ENCODE data around the gene UGT1A1.

The UGT1A1 gene

DNA sequence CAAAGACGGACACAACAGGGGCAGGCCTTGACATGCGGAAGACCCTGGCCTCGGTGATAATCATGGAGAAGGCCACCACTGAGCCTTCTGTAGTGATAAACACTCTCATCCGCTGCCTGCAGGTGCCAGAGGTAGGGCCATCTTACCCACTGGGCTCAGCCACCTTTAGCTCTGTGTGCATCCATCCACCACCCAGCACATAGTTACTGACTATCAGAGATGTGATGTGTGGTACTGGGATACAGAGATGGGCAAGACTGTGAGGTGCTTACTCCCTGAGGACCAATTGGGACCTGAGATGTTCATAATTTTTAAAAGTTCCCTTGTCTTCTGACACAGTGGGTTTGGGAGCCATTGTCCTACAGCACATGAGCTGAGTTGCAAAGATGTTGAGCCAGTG, 19.7 kb downstream of the UGT1A1 start:
- no peak for TF ChIP-seq GATA2 (IDR thresholded peaks at IDR 0.05; ENCODE audit: low read depth, low read length)
- no peak for TF ChIP-seq GATA3 (IDR thresholded peaks at IDR 0.05; ENCODE audit: low read depth, low read length)

- TF ChIP-seq GATA3 (IDR thresholded peaks at IDR 0.05; ENCODE audit: low read depth, low read length) (no peak), GATA2 (IDR thresholded peaks at IDR 0.05; ENCODE audit: low read depth, low read length) (no peak)
Observed at GRCh38 chr2:233780771-233781170, 20.7 kb downstream of the UGT1A1 start.

DNA sequence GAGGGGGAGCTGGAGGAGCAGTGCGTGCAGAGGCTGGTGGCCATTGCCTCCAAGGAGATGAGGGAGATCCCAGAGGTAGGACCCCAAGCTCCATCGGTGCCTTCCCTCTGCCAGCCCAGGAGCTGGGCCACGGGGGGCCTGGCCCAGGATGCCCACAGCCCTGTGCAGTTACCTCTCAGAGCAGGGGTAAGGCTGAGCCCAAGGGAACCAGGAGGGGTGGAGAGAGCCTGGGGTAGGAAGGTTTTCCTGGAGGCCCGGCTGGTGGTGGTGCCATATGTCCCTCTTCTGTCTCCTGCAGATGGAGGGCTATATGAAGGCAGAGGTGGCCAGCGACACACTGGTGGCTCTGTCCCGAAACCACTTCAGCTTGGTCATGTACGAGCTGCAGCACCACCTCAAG, 29.5 kb downstream of the UGT1A1 start:
- TF ChIP-seq GATA3 (IDR thresholded peaks at IDR 0.05; ENCODE audit: low read depth, low read length): no peak
- no peak for TF ChIP-seq GATA2 (IDR thresholded peaks at IDR 0.05; ENCODE audit: low read depth, low read length)

- TF ChIP-seq GATA3 (IDR thresholded peaks at IDR 0.05; ENCODE audit: low read depth, low read length) (no peak), GATA2 (IDR thresholded peaks at IDR 0.05; ENCODE audit: low read depth, low read length) (no peak)
Observed at GRCh38 chr2:233791151-233791882, 31.2 kb downstream of the UGT1A1 start.

GRCh38 chr2:233791883-233792329, 31.8 kb downstream of the UGT1A1 start:
- TF ChIP-seq GATA2 (IDR thresholded peaks at IDR 0.05; ENCODE audit: low read depth, low read length) (no peak), GATA3 (IDR thresholded peaks at IDR 0.05; ENCODE audit: low read depth, low read length) (no peak)

DNA sequence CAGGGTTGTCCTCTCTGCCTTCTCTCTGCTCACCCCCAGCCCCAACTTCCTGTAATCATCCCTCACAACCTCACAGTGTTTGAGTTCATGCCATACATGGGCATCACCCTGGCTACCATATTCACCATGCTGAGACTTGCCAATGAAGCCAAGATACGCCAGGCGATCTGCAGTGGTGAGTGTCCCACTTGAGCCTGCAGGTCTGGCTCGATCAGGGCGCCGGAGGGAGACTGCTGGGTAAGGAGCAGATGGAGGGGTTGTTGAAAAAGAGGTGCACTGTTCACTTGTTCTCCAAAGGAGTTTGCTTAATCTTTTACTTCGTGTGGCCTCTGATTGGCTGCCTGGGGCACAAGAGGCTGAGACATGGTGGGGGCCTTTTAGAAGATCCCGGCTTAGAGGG, 32.6 kb downstream of the UGT1A1 start:
- TF ChIP-seq GATA3 (IDR thresholded peaks at IDR 0.05; ENCODE audit: low read depth, low read length) (no peak), GATA2 (IDR thresholded peaks at IDR 0.05; ENCODE audit: low read depth, low read length) (no peak)

DNA sequence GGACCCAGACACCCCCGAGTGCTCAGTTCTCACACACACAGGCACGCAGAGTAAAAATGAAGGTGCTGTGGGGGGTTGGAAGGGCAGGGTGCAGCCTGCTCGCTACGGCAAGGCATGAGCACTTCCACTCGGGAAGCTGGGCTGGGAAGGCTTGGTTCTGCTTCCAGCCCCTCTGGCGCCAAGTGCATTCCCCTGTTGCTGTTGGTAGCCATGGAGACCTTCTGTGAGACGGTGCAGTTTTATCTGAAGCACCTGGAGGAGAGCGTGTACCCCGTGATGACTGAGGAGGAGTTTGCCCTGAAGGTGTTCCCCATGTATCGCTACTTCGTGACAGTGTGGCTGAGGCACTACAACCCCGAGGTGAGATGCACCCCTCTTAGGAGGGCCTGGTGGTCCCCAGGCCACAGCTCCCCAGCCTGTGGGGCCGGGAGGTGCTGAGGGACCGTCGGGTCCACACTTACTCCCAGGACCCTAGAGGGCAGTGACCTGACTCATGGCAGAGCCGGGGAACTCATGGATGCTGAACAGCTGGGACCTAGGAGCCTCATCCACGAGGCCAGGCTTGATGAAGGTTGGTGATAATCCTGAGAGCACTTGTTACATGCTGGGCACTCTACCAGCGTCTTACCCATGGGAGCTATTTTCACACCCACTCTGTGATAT, 33.5 kb downstream of the UGT1A1 start:
- TF ChIP-seq GATA3 (IDR thresholded peaks at IDR 0.05; ENCODE audit: low read depth, low read length) (no peak), GATA2 (IDR thresholded peaks at IDR 0.05; ENCODE audit: low read depth, low read length) (no peak)

- no peak for TF ChIP-seq GATA3 (IDR thresholded peaks at IDR 0.05; ENCODE audit: low read depth, low read length)
- no peak for TF ChIP-seq GATA2 (IDR thresholded peaks at IDR 0.05; ENCODE audit: low read depth, low read length)
Observed at GRCh38 chr2:233794128-233794658, 34.1 kb downstream of the UGT1A1 start.

DNA sequence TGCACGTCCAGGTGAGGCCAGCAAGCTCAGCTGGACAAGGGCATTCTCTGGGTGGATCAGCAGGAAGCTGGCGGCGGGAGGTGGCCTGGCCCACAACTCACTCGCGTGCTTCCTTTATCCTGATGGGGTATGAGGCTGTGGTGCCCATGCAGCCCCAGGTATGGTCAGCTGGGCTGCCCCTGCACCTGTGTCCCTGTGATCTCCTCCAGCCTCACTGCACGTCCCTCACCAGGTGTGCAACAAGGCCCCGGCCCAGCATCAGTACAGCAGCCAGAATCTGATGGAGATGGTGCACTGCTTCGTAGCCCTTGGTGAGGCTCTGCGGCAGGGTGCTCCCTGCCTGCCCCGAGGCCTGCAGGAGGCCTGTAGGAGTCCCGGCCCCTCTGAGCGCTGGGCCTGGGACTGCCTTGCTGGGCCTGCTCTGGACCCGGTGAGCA, 35.7 kb downstream of the UGT1A1 start:
- no peak for TF ChIP-seq GATA2 (IDR thresholded peaks at IDR 0.05; ENCODE audit: low read depth, low read length)
- no peak for TF ChIP-seq GATA3 (IDR thresholded peaks at IDR 0.05; ENCODE audit: low read depth, low read length)

DNA sequence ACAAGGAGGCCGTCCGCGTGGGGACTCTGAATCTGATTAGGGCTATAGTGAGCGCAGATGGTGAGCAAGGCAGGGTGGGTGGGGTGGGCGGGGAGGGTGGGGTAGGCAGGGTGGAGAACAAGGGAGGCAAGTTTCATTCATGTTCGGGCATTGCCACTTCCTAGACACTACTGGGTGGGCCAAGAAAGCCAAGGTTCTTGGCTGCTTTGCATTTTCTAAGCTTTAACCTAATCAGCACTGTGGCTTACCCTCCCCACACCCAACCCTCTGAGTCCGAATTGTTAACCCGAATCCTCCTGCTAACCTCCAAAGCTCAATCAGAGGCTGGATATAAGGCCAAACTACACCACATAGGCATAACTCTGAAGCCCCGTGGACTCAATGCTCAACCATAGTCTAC, 36.2 kb downstream of the UGT1A1 start:
- no peak for TF ChIP-seq GATA3 (IDR thresholded peaks at IDR 0.05; ENCODE audit: low read depth, low read length)
- TF ChIP-seq GATA2 (IDR thresholded peaks at IDR 0.05; ENCODE audit: low read depth, low read length): no peak

- TF ChIP-seq GATA3 (IDR thresholded peaks at IDR 0.05; ENCODE audit: low read depth, low read length) (no peak), GATA2 (IDR thresholded peaks at IDR 0.05; ENCODE audit: low read depth, low read length) (no peak)
Observed at GRCh38 chr2:233798335-233799086, 38.4 kb downstream of the UGT1A1 start.

DNA sequence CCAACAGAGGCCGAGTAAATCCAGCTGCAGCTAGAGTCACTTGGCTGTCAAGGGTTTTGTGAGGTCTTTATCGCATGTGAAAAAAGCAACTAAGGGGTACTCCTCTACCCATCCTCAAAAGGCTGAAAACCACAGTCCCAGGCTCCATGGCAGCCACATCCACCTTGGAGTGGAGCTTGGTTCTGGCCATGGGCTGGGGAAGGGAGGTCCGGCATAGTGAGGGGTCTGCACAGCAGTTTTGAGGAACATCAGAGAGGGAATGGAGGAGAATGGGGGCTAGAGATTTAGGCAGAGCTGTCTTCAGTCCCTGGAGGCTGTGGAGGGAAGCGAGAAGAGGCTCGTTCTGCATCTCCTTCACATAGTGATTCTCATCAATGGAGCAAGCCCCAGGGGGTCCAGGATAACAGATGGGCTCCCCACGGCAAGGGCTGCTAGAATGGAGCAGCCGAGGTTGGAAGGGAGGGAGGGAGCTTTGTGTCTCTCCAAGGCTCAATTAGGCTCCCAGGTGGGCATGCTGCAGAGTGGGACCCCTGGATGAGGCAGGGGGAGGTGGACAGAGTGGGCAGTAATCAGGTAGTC, 39.1 kb downstream of the UGT1A1 start:
- TF ChIP-seq GATA3 (IDR thresholded peaks at IDR 0.05; ENCODE audit: low read depth, low read length) (no peak), GATA2 (IDR thresholded peaks at IDR 0.05; ENCODE audit: low read depth, low read length) (no peak)

DNA sequence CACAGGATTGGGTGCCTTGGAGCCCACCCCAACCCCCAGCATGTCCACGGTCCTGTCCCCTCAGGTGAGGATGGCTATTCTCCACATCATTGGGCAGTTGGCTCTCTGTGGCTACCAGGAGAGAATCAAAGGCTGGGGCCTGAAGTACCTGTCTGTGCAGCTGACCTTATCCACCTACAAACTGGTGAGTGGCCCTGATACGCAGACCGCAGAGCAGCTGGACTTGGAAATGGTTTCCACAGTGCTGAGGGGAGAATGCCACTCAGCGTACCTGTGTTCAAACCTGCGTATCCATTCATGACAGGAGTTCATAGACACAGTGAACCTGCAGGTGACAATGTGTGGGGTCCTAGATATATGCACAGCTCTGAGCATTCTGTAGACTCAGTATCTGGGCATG, 39.6 kb downstream of the UGT1A1 start:
- no peak for TF ChIP-seq GATA3 (IDR thresholded peaks at IDR 0.05; ENCODE audit: low read depth, low read length)
- no peak for TF ChIP-seq GATA2 (IDR thresholded peaks at IDR 0.05; ENCODE audit: low read depth, low read length)

DNA sequence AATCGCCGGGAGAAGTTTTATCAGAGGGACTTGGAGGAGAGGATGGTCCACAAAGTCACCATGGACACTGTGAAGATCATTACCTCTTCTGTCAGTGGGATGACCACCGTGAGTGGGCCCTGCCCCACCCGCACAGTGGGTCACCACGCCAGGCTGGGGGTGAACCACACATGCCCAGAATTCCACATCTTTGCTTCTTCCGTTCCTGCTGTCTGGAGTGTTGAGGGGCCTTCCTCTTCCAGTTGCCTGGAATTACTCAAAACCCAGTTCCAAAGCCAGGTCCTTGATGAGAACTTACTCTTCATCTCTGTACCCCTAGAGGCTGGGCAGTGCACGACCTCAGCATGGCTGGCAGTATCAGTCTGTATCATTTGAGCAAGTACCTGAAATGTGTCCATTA, 40.1 kb downstream of the UGT1A1 start:
- no peak for TF ChIP-seq GATA2 (IDR thresholded peaks at IDR 0.05; ENCODE audit: low read depth, low read length)
- no peak for TF ChIP-seq GATA3 (IDR thresholded peaks at IDR 0.05; ENCODE audit: low read depth, low read length)
